Liver (tissue), 9 donors: ENCODE measurements around the gene PSG2. TPM values are rescaled to one million over a fixed set of nuclear protein-coding genes. Genes with fewer than 3 reads are reported as not detected.
"Not testable (repeated sequence)": the region's sequence is repeated elsewhere in the genome, so short reads cannot be mapped to it uniquely, and the experiment has no call there.

ENCODE experiments used
- DNase-seq: peaks from one replicate; pipeline ENCODE4 v3.0.0-alpha.2; 2017; ENCODE audit warnings: low spot score
- H3K27ac ChIP-seq, 2 donors: one replicate each; pipeline ENCODE4 v1.7.0; 2013; ENCODE audit warnings: inconsistent platforms in 2 of 2, low read length in 2 of 2, control low read depth in 1 of 2, low read depth in 1 of 2, mild to moderate bottlenecking in 1 of 2
- H3K27me3 ChIP-seq, 4 donors: one replicate each; pipeline versions ENCODE4 v1.6.1 to v1.7.0; 2013; ENCODE audit warnings: low read length in 3 of 4, inconsistent platforms in 1 of 4, mild to moderate bottlenecking in 1 of 4, moderate library complexity in 1 of 4; ENCODE audit not compliant: control insufficient read depth in 4 of 4, insufficient read depth in 4 of 4
- H3K36me3 ChIP-seq, 4 donors: one replicate each; pipeline versions ENCODE4 v1.6.1 to v1.7.0; 2013; ENCODE audit warnings: low read length in 3 of 4, mild to moderate bottlenecking in 3 of 4, low read depth in 1 of 4, moderate library complexity in 1 of 4; ENCODE audit not compliant: control insufficient read depth in 4 of 4, insufficient read depth in 3 of 4
- H3K4me1 ChIP-seq, 4 donors: one replicate each; pipeline versions ENCODE4 v1.6.1 to v1.7.0; 2013; ENCODE audit warnings: low read length in 3 of 4, mild to moderate bottlenecking in 3 of 4, moderate library complexity in 1 of 4; ENCODE audit not compliant: control insufficient read depth in 4 of 4, insufficient read depth in 4 of 4
- H3K4me3 ChIP-seq, 3 donors: one replicate each; pipeline versions ENCODE4 v1.6.1 to v1.7.0; 2013; ENCODE audit warnings: low read length in 3 of 3, control low read depth in 1 of 3, low read depth in 1 of 3, mild to moderate bottlenecking in 1 of 3
- H3K9ac ChIP-seq, 2 donors: one replicate each; pipeline ENCODE4 v1.7.0; 2013; ENCODE audit warnings: low read length in 2 of 2, mild to moderate bottlenecking in 2 of 2, moderate library complexity in 2 of 2, control low read depth in 1 of 2, low read depth in 1 of 2
- H3K9me3 ChIP-seq, 4 donors: one replicate each; pipeline versions ENCODE4 v1.6.1 to v1.7.0; 2013; ENCODE audit warnings: low read length in 3 of 4; ENCODE audit not compliant: control insufficient read depth in 4 of 4
- CTCF ChIP-seq: fragments of 150-350 bp; IDR thresholded peaks from 2 replicates; pipeline ENCODE4 v1.5.1; 2017; ENCODE audit warnings: improper control_type of control experiment, low read depth, low read length; ENCODE audit not compliant: missing input control
- FOXA2 ChIP-seq: IDR thresholded peaks from 2 replicates; pipeline ENCODE4 v1.6.1; 2016; ENCODE audit warnings: antibody characterized with exemption
- GABPA ChIP-seq, 2 donors: IDR thresholded peaks in 1 of 2; conservative IDR thresholded peaks in 1 of 2; 2 replicates each; pipeline ENCODE4 v1.6.1; 2016; ENCODE audit warnings: antibody characterized with exemption in 2 of 2, mild to moderate bottlenecking in 1 of 2, moderate library complexity in 1 of 2
- MAX ChIP-seq: IDR thresholded peaks from 2 replicates; pipeline ENCODE4 v1.6.1; 2016; ENCODE audit warnings: antibody characterized with exemption
- RAD21 ChIP-seq, 2 donors: IDR thresholded peaks; 2 replicates each; pipeline ENCODE4 v1.6.1; 2016; ENCODE audit warnings: antibody characterized with exemption in 2 of 2, mild to moderate bottlenecking in 2 of 2
- WGBS: extraction: QIAGEN DNeasy Blood & Tissue Kit; methylation state at CpG from one replicate; pipeline ENCODE4 v1.1.7; 2013; 5-methylcytosine and 5-hydroxymethylcytosine counted together
- polyA plus RNA-seq, 2 donors: library from polyadenylated mRNA; stranded (reverse) in 1 of 2; unstranded in 1 of 2; fragments of 200-250 nt in 1 of 2; fragments of >200 nt in 1 of 2; fragmentation: Nextera tagmentation in 1 of 2; extraction: Ambion mirVana in 1 of 2; gene quantifications; one replicate each; pipeline versions ENCODE4 v1.2.1 to v1.2.3, GENCODE V29; 2013 to 2015
- total RNA-seq, 2 donors: library from RNA; depleted of rRNA; stranded (reverse); fragments of >200 nt; gene quantifications; one replicate each; pipeline ENCODE4 v1.2.3, GENCODE V29; 2014
- donor health status: healthy.
- donor health status: healthy.
- donor health status: healthy.
- donor health status: healthy.
- donor health status: healthy.

The PSG2 gene
- total and polyA plus RNA-seq, 4 donors: not detected

- not testable (repeated sequence) for H3K9me3 ChIP-seq, H3K27ac ChIP-seq
- 56% methylated on average over 2 of the region's 2 CpGs for WGBS
These were observed 21.8 kb upstream of the PSG2 start for GRCh38 chr19:43104215-43104850.

DNA sequence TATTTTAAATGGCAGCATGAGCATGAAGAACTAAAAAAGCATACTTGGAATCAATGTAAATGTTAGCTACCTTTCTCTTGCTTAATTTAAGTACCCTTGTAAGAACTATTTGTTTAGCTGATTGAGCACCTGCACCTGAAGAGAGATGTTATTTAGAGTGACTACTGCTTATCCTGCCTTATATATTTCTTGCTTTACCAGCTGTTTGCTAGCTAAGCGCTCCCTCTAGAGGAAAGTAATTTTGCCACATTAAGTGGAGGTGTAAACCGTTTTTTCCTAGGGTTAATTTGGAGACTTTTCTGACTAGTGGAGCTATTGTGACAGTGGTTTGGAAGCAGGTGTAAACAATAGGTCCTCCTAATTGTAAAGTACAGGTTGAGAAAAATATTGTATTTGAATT, 19.4 kb upstream of the PSG2 start:
- peaks cover 0 to 7% (median 2%) of the 10 kb centered on the region in 4 donors for H3K9me3 ChIP-seq
- H3K9ac ChIP-seq: no peak overlapping the region
- no peak overlapping the region for H3K27ac ChIP-seq
- no peak for DNase-seq
- H3K36me3 ChIP-seq: no peaks in the 10 kb centered on the region
- 75% methylated on average over 2 of the region's 2 CpGs for WGBS
- H3K4me1 ChIP-seq: no peaks in the 10 kb centered on the region
- no peak for TF ChIP-seq MAX
- TF ChIP-seq GABPA (IDR thresholded peaks at IDR 0.05 in 1 of 2, conservative IDR thresholded peaks at IDR 0.05 in 1 of 2): no peak
- no peak for TF ChIP-seq FOXA2
- H3K27me3 ChIP-seq: no peaks in the 10 kb centered on the region
- no peak overlapping the region for H3K4me3 ChIP-seq

More at GRCh38 chr19:43104215-43104850, 21.8 kb upstream of the PSG2 start:
- DNase-seq, H3K27me3 ChIP-seq, H3K4me1 ChIP-seq, H3K9ac ChIP-seq, H3K4me3 ChIP-seq, H3K36me3 ChIP-seq: not testable (repeated sequence)
- TF ChIP-seq RAD21 (IDR thresholded peaks at IDR 0.05): peak in 1 of 2 donors; percentile 81
- peak; percentile 63 for TF ChIP-seq CTCF

DNA sequence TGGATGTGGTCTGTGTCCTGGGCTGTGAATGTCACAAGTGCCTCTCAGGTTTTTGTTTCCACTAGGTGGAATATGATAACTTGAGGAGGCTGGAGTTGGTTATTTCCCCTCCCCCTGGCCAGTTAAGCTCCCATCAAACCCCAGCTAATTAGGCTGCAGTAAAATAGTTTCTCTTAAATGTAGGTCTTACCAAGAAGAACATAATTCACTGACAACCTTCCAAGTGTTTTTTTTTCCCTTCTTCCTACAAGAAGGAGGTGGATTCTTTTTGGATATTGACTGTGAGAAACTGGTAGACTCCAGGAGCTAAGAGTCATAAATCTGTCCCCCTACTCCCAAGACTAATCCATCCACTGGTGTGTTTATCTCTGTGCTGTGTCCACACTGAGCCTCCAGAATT, 15.9 kb upstream of the PSG2 start:
- H3K4me1 ChIP-seq, H3K4me3 ChIP-seq, H3K27me3 ChIP-seq, H3K36me3 ChIP-seq, H3K27ac ChIP-seq, H3K9ac ChIP-seq, H3K9me3 ChIP-seq, DNase-seq: not testable (repeated sequence)

DNA sequence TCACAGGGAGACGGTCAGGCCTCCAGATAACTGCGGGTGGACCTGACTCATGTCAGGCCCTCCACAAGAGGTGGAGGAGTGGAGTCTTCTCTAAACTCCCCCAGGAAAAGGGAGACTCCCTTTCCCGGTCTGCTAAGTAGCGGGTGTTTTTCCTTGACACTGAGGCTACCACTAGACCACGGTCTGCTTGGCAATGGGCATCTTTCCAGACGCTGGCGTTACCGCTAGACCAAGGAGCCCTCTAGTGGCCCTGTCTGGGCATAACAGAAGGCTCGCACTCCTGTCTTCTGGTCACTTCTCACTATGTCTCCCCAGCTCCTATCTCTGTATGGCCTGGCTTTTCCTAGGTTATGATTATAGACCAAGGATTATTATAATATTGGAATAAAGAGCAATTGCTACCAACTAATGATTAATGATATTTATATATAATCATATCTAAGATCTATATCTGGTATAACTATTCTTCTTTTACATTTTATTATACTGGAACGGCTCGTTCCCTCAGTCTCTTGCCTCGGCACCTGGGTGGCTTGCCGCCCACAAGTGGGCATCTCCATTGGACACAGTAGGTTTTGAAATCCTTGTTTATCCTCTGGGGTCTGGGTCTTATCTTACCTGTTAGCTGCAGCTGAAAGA, 5.3 kb upstream of the PSG2 start:
- DNase-seq, H3K9ac ChIP-seq, H3K36me3 ChIP-seq, H3K27me3 ChIP-seq, H3K4me1 ChIP-seq, H3K9me3 ChIP-seq, H3K4me3 ChIP-seq, H3K27ac ChIP-seq: not testable (repeated sequence)
- TF ChIP-seq CTCF: peak; percentile 32
- peak in 1 of 2 donors; percentile 64 for TF ChIP-seq RAD21 (IDR thresholded peaks at IDR 0.05)
- WGBS: 49% methylated on average over 13 of the region's 13 CpGs

DNA sequence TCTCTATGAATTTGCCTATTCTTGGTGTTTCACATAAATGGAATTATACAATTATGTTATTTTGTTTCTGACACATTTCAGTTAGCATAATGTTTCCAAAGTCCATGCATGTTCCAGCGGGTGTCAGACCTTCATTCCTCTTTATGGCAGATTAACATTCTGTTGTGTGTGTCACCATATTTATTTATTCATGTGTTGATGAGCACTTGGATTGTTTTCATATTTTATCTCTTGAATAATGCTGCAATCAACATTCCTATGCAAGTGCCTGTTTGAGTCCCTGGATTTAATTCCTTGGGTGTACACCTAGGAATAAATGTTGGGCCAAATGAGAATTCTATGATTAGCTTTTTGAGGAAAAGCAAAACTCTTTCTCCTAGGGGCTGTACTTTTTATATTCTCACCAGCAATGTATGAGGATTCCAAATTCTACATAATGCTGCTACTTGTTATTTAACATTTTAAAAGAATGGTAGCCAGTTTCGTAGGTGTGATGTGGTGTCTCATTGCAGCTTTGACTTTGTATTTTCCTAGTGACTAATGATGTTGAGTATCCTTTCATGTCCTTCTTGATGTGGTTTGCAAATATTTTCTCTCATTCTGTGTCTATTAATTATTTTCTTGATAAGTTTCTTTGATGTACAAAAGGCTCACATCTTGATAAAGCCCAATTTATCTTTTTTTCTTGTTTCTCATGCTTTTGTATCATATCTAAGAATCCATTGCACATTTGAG, 3.5 kb upstream of the PSG2 start:
- H3K4me1 ChIP-seq, H3K4me3 ChIP-seq, H3K9me3 ChIP-seq, H3K36me3 ChIP-seq, H3K9ac ChIP-seq, DNase-seq, H3K27me3 ChIP-seq, H3K27ac ChIP-seq: not testable (repeated sequence)
- WGBS: 85% methylated on average over 2 of the region's 2 CpGs
